T-helper 2 cell (primary cell): ENCODE results near the gene FBXO3.
"Not testable (repeated sequence)": the region's sequence is repeated elsewhere in the genome, so short reads cannot be mapped to it uniquely, and the experiment has no call there.

Experiments
- DNase-seq, 5 experiments: peaks; one replicate each; pipeline versions ENCODE4 v3.0.0 to v3.0.0-alpha.2; 2012 to 2022

FBXO3 gene

GRCh38 chr11:33770236-33770635 is 4.1 kb downstream of the FBXO3 start:
- DNase-seq = no peak

GRCh38 chr11:33769542-33769941 is 4.8 kb downstream of the FBXO3 start:
- no peak for DNase-seq

- no peak for DNase-seq
Observed at GRCh38 chr11:33767624-33768023, 6.7 kb downstream of the FBXO3 start.

GRCh38 chr11:33766085-33766484 is 8.2 kb downstream of the FBXO3 start:
- no peak for DNase-seq

GRCh38 chr11:33761471-33761870 is 12.8 kb downstream of the FBXO3 start:
- no peak for DNase-seq

- DNase-seq = peak in 1 of 5 experiments; percentile 15
Observed at GRCh38 chr11:33753304-33753967, 20.9 kb downstream of the FBXO3 start.

GRCh38 chr11:33751878-33752277 is 22.4 kb downstream of the FBXO3 start:
- DNase-seq = no peak

GRCh38 chr11:33747979-33748378 is 26.3 kb downstream of the FBXO3 start:
- no peak for DNase-seq

- DNase-seq = no peak
Observed at GRCh38 chr11:33743291-33743690, 31.0 kb downstream of the FBXO3 start.

- peak in 1 of 5 experiments; percentile 26 for DNase-seq
Observed at GRCh38 chr11:33742249-33742851, 32.0 kb downstream of the FBXO3 start.

GRCh38 chr11:33741806-33742205 is 32.5 kb downstream of the FBXO3 start:
- DNase-seq = no peak

- no peak for DNase-seq
Observed at GRCh38 chr11:33737362-33737821, 36.9 kb downstream of the FBXO3 start.

GRCh38 chr11:33736148-33736812 is 38.0 kb downstream of the FBXO3 start, which contains the start of gene CD59:
TSS of gene CD59 (minus strand) at chr11:33736423. CDS start at chr11:33722445, 13,978 bp downstream.
- peak; percentile 76 to 91 (median 80) for DNase-seq

GRCh38 chr11:33735271-33736147 is 38.8 kb downstream of the FBXO3 start:
- DNase-seq = peak in 4 of 5 experiments; percentile 10 to 70 (median 32)

GRCh38 chr11:33734441-33735270 is 39.7 kb downstream of the FBXO3 start:
- no peak for DNase-seq

GRCh38 chr11:33733980-33734379 is 40.3 kb downstream of the FBXO3 start:
- DNase-seq = no peak

GRCh38 chr11:33731723-33732531 is 42.4 kb downstream of the FBXO3 start:
- peak in 2 of 5 experiments; percentile 27 to 31 for DNase-seq

- no peak for DNase-seq
Observed at GRCh38 chr11:33730716-33731115, 43.6 kb downstream of the FBXO3 start.

- DNase-seq = not testable (repeated sequence)
Observed at GRCh38 chr11:33729072-33729664, 45.2 kb downstream of the FBXO3 start.

GRCh38 chr11:33727539-33727938 is 46.8 kb downstream of the FBXO3 start:
- not testable (repeated sequence) for DNase-seq
